Right ventricle myocardium superior (tissue), 1 donor: Measurements from ENCODE around the gene GLO1. TPM values are rescaled to one million over a fixed set of nuclear protein-coding genes. Genes with fewer than 3 reads are reported as not detected.
"Not testable (repeated sequence)": the region's sequence is repeated elsewhere in the genome, so short reads cannot be mapped to it uniquely, and the experiment has no call there.

ENCODE experiments used
- ATAC-seq: fragments of 200-7000 bp; cut with Tn5 transposase; one replicate; pipeline ENCODE4 v1.9.1; 2020; ENCODE audit warnings: mild to moderate bottlenecking; ENCODE audit not compliant: poor library complexity
- DNase-seq: peaks from one replicate; pipeline ENCODE4 v3.0.0-alpha.2; 2020
- intact Hi-C: fragments of 100-400 bp; cut with DNase I; formaldehyde crosslinking; loops from one replicate; pipeline ENCODE4 v1.11.2; 2022
- total RNA-seq: library from RNA; stranded (reverse); fragmentation: NEBNext Ultra II Directional; extraction: Animal tissue kit (Norgen Biotek cat#: 25700); gene quantifications from one replicate; pipeline ENCODE4 v1.2.1, GENCODE V29; 2021
- donor health status: DM: no; HTN: yes; CAD: no; lungs with severe emphysema.

Gene GLO1
- total RNA-seq, 1 donor from 2014 or later, result 85.5 TPM

- DNase-seq (no peak), ATAC-seq (no peak)
- intact Hi-C loops, result no loop called here
Measured at GRCh38 chr6:38714239-38715015, 11.5 kb upstream of the GLO1 start.

GRCh38 chr6:38713812-38714211, 10.9 kb upstream of the GLO1 start:
- DNase-seq, result no peak
- no peak for ATAC-seq
- intact Hi-C loops, result no loop called here

DNA sequence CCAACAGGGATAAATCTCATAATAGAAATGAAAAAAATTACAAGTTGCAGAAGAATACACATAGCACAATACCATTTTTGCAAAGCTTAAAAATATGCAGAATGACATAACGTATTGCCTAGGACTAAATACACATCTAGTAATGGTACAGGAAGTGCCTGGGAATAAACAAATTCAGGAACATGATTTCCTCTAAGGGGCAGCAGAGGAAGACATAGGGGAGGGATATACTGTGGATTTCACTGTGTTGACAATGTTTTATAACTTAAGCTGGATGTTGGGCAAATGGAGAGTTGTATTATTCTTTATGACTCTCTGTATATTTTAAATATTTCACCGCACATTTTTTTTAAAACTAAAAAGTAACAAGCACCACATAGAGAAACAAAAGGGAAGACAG, 5.6 kb upstream of the GLO1 start:
- DNase-seq (no peak), ATAC-seq (no peak)
- intact Hi-C loops, result no loop called here

- intact Hi-C loops, result no loop called here
- no peak for ATAC-seq
- DNase-seq, result no peak
Measured at GRCh38 chr6:38705924-38706323, 3.0 kb upstream of the GLO1 start.

- intact Hi-C loops, result no loop called here
- DNase-seq, result no peak
- ATAC-seq, result no peak
Measured at GRCh38 chr6:38703949-38704590, 1.1 kb upstream of the GLO1 start.

- no peak for DNase-seq
- no peak for ATAC-seq
- intact Hi-C loops, result no loop called here
Measured at GRCh38 chr6:38701551-38701950, 1.4 kb downstream of the GLO1 start.

GRCh38 chr6:38699702-38700101, 3.2 kb downstream of the GLO1 start:
- ATAC-seq, intact Hi-C loops, DNase-seq: not testable (repeated sequence)

GRCh38 chr6:38697846-38698245, 5.1 kb downstream of the GLO1 start:
- no peak for ATAC-seq
- no peak for DNase-seq
- intact Hi-C loops, result no loop called here

DNA sequence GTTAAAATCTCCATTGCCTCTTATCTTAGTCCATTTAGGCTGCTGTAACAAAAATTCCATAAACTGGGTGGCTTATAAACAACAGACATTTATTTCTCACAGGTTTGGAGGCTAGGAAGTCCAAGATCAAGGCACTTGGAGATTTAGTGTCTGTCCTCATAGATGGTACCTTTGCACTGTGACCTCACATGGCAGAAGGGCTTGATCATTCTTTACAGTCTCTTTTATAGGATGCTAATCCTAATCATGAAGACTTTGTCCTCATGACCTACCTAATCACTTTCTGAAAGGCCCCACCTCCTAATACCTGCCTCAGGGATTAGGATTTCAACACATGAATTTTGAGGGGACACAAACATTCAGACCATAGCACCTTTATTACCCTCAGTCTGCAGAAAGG, 6.6 kb downstream of the GLO1 start:
- no peak for ATAC-seq
- intact Hi-C loops, result no loop called here

DNA sequence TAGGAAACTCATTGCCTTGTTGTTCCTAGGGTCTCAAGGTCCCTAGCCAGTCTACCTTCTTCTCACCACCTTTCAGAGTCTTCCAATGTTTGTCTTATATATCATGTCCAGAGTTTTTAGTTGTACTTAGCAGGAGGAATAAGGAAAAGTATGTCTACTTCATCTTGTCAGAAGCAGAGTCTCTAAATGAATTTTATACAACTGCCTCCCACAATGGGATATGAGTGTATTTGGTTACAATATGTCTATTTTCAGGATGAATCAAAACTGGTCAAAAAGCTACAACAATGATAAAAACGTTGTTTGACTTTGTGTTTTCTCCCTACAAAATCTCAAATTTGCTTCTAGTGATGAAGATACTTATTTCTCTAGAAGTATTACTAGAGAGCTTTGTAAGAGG, 7.0 kb downstream of the GLO1 start:
- ATAC-seq (no peak), DNase-seq (no peak)
- intact Hi-C loops, result no loop called here

More for the DNA sequence above, 6.6 kb downstream of the GLO1 start:
- no peak for DNase-seq

DNA sequence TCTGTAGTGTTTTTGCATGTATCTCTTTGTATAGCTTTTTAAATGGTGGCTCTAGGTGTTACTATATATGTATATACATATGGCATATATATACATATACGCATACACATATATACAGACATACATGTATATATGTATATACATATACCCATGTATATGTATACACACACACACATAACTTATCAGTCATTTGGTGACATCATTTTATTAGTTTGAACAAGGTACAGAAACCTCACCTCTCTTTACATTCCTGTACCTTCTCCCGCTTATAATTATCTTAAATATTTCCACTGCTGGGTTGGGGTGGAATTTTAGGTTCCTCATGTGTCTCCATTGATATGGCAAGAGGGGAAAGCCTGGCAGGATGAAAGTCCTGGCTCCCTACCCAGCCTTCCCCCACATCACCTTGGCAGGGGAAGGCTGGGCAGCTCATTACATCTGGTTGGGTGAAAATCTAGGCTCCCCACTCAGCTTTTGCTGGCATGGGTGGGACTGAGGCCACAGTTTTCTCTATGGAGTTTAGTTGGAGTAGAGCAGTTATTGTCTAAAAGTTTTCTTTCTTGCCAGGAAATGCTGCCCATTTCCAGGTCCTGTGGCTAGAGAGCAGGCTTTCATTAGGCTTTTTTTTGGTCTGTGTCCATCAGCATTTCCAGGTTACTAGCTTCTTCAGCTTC, 7.6 kb downstream of the GLO1 start:
- DNase-seq (no peak), ATAC-seq (no peak)
- intact Hi-C loops, result no loop called here

- intact Hi-C loops, result no loop called here
- DNase-seq (peak; percentile 46), ATAC-seq (peak; percentile 70)
Measured at GRCh38 chr6:38688579-38689087, 14.3 kb downstream of the GLO1 start.

GRCh38 chr6:38687549-38687948, 15.4 kb downstream of the GLO1 start:
- intact Hi-C loops, result no loop called here
- DNase-seq, result no peak
- ATAC-seq, result no peak

- peak; percentile 69 for ATAC-seq
- DNase-seq, result no peak
Measured at GRCh38 chr6:38687043-38687353, 15.9 kb downstream of the GLO1 start.

DNA sequence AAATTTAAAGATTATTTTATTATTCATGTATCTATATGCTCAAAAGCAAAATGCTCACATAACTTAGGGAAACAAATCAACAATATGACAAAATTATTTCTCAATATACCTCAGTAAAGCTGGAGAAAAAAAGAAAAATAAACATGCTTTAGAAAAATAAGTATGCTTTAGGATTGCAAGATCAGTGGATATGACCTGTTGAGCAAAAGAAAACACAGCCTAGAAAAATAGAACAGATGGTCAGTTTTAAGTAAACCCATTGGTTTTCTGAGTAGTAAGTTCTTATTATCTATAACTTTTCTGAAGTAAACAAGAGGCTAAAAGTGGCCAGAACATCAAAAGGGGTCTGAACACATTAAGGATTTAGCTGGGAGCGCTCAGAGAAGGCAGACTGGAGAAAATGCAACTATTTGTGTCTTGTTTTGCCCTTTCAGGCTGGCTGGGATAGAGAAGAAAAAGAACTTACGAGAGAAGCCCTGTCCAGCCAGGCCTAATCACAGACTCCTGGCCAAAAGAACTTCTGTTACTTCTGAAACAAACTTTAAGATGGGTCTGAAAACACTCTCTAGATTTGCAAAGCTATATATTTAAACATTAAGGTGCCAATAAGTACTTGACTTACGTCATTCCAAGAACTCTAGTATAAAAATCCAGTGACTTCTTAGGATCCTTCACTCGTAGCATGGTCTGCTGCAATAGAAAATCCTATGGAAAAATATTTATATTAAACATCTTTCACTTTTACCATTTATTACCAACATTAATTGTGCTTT, 16.5 kb downstream of the GLO1 start:
- intact Hi-C loops, result no loop called here
- DNase-seq (no peak), ATAC-seq (no peak)

More at GRCh38 chr6:38687043-38687353, 15.9 kb downstream of the GLO1 start:
- intact Hi-C loops, result no loop called here

GRCh38 chr6:38684904-38685303, 18.0 kb downstream of the GLO1 start:
- ATAC-seq (no peak), DNase-seq (no peak)
- intact Hi-C loops, result no loop called here

- no peak for ATAC-seq
- DNase-seq, result no peak
- intact Hi-C loops, result no loop called here
Measured at GRCh38 chr6:38684237-38684636, 18.7 kb downstream of the GLO1 start.

DNA sequence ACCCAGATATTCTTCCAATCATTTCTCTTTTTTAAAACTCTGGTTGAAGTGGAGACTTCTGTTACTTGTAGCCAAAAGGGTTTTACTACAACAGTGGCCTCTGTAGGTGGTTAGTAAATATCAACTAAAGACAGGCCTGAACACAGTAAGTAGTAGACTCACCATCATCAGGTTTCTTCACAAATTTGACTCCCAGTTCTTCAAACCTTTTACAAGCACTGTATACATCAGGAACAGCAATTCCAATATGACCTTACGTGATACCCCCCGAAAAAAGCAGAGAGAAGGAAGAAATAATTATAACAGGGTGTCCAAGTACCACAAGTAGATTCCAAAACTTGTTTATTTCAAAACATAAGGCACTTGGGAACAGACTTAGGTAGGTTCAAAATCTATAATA, 21.1 kb downstream of the GLO1 start:
- intact Hi-C loops, result no loop called here
- ATAC-seq (no peak), DNase-seq (no peak)

DNA sequence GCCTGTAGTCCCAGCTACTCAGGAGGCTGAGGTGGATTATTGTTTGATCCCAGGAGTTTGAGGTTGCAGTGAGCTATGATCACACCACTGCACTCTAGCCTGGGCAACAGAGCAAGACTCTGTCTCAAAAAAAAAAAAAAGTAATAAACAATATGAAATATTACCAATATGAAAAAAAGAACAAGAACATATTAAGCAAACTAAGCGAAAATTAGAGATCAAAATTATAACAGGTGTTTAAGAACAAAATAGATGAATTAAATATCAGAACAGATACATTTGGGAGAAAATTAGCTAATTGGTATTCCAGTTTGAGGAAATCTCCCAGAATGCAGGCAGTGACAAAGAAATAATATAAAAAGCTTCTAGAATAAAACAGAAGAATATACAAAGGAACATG, 23.3 kb downstream of the GLO1 start:
- no peak for ATAC-seq
- intact Hi-C loops, result no loop called here

More for the DNA sequence above, 23.3 kb downstream of the GLO1 start:
- no peak for DNase-seq
